ENCODE measurements around the gene JKAMP.

JKAMP gene

DNA sequence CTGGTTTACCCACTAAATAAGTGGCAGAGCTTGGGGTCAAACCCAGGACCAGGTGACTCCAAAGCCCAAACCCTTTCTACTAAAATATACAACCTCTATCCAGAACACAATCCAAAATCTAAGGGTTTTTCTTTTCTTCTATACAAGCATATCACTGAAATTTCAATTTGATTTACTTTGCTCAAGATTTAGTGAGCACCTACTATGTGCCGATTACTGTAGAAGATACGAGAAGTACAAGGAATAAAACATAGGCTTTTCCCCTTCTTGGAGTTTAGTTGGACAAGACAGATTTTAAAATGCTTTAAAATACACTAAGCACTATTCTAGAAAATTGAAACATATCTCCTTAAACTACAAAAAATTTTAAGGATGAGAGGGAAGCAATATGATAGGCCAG lies 2.9 kb upstream of the JKAMP start:
- no peak for DNase-seq (ENCODE audit: low spot score)

DNA sequence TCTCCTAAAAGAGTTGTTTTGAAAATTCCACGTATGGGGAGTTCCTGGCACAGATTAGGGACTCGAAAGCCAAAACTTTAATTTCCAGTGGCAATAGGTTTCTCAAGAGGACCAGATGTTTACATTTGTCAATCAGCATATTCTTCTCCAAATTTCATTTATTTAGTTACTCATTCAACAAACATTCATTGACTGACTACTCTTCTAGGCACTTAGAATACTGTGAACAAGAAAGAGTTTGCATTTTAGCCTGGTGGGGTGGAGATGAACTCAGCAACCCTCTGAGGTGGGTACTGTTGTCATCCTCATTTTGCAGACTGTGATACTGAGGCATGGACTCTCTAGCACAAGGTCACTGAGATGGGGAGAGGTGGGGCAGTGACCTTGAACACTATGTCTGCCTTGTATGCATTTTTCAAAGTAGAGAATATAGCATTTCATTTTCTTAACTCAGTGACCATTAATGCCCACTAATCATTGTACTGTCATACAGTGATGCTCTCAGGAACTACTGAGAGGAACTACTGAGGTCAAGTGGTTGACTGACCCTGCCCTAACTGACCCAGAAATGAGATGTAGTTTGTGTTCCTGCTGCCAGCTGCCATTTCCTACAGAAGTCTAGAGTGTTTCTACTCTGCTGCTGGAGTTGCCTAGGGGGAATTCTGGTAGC lies 2.3 kb upstream of the JKAMP start:
- no peak for DNase-seq (ENCODE audit: low spot score)

DNA sequence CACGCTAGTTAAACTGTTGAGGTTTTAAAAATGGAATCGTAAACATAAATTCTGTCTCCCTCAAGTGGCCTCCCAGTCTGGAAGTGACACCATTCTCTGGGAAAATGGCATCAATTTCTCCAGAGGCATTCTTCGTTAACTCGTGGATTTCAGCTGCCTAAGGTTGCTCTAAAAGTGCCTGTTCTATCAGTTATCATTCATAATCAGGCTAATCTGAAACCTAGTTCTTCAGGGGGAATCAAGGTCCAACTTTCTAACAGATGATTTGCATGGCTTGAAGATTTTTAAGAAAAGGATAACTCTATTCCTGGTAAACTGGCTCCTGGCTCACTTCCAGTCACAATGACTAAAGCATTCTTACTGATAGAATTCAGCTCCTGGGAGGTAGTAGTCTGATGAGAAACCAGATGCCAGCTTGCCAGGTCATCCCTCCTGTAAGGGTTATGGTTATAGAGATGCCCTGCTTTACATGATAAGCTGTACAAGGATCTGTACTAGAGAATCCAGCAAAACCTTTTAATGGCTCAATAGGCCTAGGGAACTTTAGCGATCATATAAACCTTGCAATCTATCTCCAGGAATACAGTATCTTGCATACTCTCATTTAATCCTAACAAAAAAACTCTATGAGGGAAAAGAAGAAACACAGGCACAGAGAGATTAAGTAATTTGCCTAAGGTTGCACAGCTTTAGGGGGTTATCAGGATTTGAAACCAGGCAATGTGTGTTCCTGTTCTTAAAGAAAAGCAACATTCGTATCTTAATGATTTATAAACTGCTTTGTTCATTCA lies 1.6 kb upstream of the JKAMP start:
- DNase-seq (ENCODE audit: low spot score), result no peak

DNA sequence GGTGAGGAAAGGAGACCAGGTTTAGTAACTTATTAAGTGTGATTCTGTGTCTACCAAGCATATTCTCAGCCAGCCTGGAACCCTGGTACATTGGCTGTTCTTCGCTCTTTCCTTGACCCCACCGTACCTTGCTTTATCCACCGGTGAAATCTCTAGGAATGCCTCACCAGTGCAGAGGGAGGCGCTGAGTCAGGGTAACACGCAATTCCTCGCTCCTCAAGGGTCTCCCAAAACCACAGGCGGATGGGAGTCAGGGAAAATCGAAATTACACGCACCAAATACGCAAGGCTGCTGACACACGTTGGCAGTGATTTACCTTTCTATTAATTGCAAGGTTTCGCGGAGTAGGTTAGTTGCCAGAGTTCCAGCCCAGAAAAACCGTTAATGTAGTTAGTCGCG lies 954 bp upstream of the JKAMP start:
- DNase-seq (ENCODE audit: low spot score), result no peak

DNA sequence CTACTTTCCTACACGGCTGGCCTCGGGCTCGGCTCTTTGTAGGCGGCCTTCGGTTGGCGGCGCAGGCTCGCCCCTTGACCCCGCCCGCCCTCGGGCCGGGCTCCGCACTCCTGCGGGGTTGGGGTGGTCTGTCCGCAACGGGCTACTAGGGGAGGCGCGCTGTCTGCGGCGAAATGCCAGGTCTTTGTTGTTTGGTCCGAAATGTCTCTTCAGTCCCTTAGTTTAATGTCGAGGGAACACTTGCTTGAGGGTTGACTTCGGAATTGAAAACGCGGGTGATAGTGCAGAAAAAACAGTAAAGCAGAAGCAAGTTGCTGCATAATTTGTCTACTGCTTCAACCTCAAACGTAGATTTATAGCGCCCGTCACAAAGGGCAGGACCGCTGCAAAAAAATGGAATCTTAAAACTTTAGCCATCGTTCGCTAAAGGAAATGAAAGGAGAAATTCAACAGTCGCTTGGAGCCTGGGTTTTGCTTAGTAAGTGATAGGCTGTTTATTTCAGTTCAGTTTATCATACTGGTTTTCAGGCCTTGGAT lies 390 bp downstream of the JKAMP start:
- no peak for DNase-seq (ENCODE audit: low spot score)

DNA sequence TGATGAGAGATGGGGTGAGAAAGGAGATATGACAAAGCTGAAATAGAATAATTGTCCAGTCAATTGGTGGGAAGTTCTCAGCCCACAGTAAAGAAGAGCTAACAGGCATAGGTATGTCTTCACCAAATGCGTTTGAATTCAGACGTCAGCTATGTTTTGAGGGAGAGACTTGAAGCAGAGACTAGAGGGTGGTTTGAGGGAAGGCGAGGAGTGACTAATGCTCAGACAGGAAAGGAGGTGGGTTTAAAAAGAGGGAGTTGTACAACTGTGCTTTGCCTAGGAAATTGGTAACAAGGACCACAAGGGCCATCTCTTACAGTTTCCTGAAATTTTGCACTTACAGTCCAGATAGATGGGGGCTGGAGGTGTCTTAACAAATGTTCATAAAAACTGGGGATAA lies 6.4 kb downstream of the JKAMP start:
- DNase-seq (ENCODE audit: low spot score), result no peak

DNA sequence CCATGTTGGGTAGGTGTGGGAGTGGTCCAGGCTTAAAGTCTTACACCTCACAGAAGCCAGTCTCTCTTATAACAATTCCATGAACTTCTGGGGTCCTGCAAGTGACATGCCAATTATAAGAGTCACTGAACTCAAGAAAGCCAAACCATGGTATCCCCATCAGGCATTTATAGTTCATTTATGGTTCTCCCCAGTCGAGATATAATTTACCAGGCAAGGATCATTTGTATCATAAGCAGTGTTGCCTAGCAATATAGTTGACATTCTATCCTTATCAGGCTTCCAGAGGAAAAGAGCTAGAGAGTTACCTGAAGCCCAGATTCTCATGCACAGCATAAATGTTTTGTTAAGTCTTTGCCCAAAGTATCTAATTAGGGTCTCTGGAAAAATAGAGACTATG lies 8.1 kb downstream of the JKAMP start:
- DNase-seq (ENCODE audit: low spot score), result no peak

DNA sequence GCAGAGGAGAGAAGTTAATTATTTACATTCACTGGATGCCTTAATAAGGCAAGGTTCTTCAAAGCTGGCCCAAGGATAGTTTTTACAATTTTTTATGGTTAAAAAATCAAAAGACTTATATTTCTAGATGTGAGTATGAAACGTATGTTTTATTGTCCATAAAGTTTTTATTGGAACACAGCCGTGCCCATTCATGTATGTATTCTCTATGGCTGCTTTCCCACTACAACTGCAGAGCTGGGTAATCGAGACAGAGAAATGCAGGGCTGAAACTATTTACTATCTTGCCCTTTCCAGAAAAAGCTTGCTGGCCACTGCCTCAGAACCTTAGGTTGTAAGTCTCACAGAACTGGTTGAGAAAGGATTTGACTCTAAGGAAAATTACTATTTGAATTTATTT lies 16.4 kb downstream of the JKAMP start:
- DNase-seq (ENCODE audit: low spot score), result no peak

DNA sequence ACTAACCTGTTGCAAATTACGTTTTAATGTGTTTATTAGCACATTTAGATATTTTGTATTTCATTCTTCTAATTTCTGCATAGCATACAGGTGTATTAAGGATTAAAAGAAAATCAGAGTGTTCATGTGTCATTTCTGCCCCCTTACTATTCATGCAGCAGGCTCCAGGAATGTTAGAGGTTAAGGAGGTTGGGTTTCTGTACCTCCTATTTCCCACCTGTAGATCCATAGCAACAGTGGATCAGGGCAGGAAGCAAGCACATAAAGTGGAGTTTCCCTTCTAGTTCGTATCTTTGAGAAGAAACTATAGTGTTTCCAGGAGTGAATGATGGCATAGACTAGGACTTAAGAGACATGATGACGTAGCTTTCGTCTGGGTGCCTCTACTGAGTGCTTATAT lies 18.9 kb downstream of the JKAMP start:
- no peak for DNase-seq (ENCODE audit: low spot score)

DNA sequence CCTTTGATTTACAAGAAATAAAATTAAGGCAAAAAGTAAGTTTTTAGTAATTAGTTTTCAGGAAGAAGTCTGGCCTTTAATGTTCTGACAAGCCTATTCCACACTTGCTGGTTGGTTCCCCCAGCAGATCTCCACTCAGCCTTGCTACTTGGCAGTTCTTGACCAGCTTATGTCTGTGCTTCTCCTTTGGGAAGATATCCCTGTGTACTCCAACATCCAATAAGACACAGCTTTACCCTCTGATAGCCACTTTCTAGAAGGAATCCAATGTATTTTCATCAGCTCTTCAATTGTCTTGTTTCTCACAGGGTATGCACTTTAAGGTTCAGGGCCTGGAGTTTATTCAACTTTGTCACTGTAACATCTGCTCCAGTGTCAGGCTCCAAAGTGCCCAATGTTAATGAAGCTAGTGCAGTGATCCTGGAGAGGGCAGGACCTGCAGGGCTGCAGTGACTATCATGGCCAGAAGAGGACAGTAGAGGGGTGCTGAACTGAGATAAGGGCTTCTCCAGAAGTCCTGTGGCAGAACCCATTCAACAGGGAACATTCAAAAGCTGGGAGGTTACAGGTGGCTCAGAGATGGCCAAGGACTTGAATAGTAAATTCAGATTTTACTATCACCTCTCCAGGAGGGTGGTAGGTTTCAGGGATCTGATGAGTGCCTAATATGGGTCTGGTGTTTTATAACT lies 22.9 kb downstream of the JKAMP start:
- peak; percentile 48 for DNase-seq (ENCODE audit: low spot score)

DNA sequence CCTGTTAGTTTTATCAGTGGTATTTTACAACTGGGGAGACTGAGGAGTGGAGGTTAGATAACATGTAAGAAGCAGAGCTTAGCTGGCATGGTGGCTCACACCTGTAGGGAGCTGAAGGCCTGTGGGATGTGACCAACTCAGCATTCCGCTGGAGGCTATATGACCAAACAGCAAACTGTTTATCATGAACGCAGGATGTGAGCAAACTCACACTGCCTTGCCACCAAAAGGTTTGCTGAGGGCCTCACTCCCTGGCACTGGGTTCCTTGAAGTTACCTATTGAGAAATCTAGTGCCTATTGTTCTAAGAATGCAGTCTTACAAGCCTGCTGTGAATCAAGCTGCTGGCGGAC lies 23.4 kb downstream of the JKAMP start:
- DNase-seq (ENCODE audit: low spot score), result no peak

DNA sequence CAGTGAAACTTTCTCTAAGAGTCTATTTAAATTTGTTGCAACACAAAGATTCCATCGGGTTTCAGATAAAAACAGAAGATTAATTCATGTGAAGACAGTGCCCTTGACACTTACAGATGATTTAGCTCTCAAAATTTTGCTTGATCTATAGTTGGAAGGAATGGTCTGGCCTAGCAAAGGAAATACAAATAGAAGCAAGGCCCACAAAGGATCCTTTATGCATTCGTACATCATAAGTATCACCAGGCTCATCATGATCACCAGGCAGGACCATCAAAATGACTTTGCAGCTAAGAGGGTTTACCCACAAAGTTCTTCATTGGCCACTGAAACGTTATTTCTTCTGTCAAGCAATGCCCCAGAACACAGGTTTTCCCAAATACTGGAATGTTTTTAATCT lies 24.8 kb downstream of the JKAMP start:
- DNase-seq (ENCODE audit: low spot score), result no peak

DNA sequence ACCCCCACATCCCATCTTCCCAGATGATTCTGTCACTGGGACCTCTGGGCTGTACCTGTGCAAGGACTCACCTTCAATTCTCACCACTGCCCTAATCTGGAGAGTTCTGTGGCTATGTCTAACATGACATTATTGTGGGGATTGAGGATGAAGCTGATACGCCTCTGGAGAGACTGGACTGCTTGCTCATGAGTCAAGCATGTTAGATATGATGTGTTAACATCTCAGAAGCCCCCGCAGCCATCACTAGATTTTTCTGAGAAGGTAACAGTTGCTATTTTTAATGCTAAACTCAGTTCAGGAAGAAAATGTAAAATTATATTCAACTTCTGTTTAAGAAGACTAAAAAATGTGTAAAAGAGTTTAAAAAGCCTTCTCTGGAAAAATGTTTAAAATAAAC lies 25.7 kb downstream of the JKAMP start:
- DNase-seq (ENCODE audit: low spot score), result no peak

DNA sequence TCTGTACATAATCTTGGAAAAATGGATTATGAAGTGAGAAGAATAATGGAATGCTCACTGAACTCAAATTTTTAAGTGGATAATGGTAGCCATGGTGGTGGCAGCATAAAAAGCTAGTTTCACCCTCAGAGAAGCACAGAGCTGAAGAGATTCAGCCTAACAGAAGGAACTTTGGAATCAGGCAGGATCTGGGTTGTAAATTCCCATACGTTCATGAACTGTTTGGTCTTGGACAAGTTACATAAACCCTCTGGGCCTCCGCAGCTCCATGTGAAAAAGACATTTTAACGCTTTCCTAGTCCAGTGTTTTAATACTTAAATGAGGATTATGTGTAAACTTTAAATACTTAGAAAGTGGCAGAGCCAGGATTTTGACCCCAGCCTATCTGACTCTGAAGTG lies 26.6 kb downstream of the JKAMP start:
- DNase-seq (ENCODE audit: low spot score), result no peak

DNA sequence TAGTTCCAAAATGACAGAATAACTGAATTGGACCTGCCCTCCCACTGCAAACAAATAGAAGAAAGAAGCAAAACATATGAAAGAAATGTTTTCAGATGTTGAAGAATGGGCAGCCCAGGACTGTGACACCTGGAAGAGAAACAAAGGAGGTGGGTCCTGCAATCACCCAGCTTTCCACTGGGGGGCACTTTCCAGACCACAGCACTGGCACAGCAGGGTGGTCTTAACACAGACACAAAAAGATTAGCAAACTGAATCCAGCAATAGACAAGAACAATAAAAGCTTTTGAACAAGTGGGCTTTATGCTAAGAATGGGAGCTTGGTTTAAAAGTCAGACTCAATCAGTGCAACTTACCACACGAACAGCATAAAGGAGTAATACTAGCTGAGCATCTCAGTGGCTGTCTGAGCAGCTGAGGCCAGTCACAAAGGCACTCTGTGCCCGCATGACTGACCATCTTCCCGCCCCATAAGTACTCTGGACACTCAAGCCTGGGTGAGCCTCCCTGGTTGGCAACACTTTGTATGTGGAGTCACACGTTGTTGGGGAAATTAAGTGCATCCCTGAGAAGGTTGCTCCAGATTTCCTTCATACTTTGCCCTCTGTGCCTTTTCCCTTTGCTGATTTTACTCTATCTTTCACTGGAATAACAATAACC lies 27.7 kb downstream of the JKAMP start:
- no peak for DNase-seq (ENCODE audit: low spot score)

DNA sequence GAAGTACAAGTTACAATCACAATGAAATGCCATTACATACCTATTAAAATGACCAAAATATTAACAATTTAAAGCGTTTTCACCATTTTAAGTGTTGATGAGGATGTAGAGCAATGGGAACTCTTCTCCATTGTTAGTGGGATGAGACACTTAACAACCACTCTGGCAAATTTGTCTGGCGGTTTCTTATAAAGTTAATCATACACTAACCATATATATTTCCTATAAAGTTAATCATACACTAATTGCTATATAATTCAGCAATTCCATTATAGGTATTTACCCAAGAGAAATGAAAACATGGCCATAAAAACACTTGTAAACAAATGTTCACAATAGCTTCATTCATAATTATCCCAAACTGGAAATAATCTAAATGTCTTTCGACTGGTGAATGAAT lies 35.9 kb downstream of the JKAMP start:
- no peak for DNase-seq (ENCODE audit: low spot score)

DNA sequence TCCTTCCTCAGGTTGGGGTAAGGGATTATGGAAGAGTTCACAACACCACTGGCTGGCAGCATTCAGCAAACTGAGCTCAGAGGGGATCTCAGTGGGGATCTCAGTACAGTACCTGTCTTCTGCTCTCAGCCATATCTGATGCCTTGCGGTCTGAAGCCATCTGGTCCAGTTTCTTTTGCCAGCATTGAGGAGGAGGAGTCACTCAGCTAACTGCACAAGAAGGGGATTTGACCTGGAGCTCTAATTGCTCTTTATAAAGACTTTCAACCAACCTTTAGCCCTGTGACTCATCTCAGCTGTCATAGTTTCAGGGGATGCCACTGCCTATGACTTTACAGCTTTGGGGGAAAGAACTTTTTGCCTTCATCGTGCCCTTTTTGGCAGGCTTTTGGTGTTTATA lies 44.9 kb downstream of the JKAMP start:
- no peak for DNase-seq (ENCODE audit: low spot score)

DNA sequence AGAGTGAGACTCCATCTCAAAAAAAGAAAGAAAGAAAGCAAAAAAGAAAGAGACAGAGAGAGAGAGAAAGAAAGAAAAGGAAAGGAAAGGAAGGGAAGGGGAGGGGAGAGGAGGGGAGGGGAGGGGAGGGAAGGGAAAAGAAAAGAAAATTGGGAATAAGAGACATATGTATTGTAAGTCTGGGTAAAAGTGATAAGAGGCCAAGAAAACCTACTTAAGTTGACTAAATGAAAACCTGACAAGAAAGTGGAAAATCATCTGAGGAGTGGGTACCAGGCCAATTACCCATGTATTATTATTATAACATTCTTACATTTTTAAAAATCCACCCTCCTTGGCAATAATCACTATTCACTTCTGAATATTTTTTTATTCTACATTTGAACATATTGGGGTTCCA lies 46.0 kb downstream of the JKAMP start:
- no peak for DNase-seq (ENCODE audit: low spot score)

DNA sequence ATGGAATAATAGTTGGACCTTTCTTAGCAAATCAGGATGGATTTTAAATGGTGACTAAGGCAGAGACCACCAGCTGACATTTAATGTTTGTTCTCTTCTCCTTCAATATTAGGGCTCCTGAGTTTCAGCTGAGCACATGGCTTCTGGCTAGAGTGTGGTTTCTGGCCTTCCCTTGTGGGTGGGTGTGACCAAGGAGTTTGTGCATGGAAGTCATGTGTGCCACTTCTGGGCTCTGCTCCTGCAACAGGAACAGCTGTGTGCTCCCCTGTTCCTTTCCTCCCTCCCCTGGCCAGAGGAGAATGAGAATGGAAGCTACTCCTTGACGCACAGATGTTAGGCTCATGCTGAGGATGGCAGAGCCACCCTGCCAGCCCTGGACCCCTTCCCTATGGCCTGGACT lies 48.1 kb downstream of the JKAMP start:
- DNase-seq (ENCODE audit: low spot score), result no peak

DNA sequence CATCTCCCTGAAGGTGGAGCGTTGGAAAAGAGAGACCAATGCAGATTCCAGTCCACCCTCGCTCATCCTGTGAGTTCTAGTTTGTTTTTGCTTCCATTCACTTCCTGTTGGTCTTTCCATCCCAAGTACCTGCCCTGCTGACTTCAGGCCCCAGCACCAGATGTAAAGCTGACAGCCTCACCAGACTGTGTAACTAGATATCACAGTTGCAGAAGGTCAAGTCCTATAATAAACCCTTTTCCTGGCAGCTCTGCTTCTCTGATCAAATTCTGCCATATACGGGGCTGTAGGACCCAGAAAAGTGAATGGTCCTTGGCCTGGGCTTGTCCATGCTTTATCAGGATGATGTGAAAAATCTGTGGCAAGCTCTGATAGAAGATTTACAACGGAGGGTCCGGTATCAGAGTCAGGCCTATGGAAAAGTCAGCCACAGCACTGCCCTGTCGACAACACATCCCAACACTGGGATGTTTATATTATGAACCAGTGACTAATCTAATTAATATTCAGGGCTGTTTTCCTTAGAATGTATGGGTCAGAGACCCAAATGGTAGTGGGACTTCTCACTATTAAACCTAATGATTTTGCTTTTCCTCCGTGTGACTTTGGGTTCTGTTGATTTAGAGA lies 50.2 kb downstream of the JKAMP start:
- no peak for DNase-seq (ENCODE audit: low spot score)

DNA sequence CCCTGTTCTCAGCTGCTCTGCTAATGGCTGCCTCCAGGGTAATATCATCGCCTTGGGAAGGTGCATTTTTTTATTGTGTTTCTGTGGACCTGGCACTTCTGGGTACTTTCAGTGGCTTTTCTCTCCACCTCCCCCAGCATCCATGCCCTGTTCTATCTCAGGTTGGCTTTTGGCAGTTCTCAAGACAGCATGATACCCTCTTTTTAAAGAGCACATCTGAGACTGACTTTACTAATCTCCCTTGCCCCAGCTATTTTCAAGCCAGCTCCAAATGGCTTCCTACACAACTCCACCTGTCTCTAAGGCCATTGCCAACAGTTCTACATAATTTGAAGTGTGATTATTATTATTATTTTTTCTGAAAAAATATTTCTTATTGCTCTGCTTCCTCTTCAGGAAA lies 53.2 kb downstream of the JKAMP start:
- no peak for DNase-seq (ENCODE audit: low spot score)

DNA sequence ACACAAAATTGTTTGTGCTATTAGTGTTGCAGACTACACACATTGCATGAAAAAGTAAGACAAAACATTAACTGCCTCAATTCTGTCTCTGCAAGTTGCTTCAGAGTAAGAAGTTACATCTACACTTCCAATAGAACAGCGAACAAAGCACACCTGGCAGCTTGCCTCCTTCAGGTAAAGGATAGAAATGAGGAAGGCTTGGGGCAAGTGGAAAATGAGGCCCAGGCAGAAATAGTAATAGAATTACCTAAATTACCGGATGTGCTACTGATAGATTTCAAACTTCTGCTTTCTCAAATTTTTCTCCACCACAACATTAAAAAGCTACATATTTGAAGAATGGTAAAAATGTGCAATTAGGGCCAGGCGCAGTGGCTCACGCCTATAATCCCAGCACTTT lies 54.6 kb downstream of the JKAMP start:
- DNase-seq (ENCODE audit: low spot score), result no peak
